HCT116 (cell line): ENCODE results near the gene AQP12B. TPM values are rescaled to one million over a fixed set of nuclear protein-coding genes. Genes with fewer than 3 reads are reported as not detected.

Source experiments
- ATAC-seq: fragments of 200-7000 bp; cut with Tn5 transposase; 2 replicates; pipeline ENCODE4 v1.9.1; 2020; ENCODE audit warnings: mild to moderate bottlenecking, moderate library complexity
- BruUV-seq: library from RNA; stranded (reverse); fragments of 400-500 nt; replicated peaks from 2 replicates; lab custom pipeline; 2021; lab: Mats Ljungman, UMichigan
- CTCF ChIA-PET: fragments of 300-600 bp; sonication (Branson Sonifier 250); formaldehyde crosslinking; loops from one replicate; lab custom pipeline; 2021; ENCODE audit warnings: antibody characterized with exemption; lab: Charles Lee
- POLR2A ChIA-PET: fragments of 300-600, 350-600 bp; sonication (Branson Sonifier 250); formaldehyde crosslinking; loops from one replicate; lab custom pipeline; 2021; ENCODE audit warnings: antibody characterized with exemption; lab: Charles Lee
- RAD21 ChIA-PET, 2 experiments: fragments of 300-600 bp; sonication (Branson Sonifier 250); formaldehyde crosslinking; loops; one replicate each; lab custom pipeline; 2023; ENCODE audit warnings: low total read pairs in 2 of 2; ENCODE audit not compliant: uncharacterized antibody in 2 of 2, unreplicated experiment in 2 of 2, low non-redundant PET in 1 of 2; lab: Charles Lee
- DNase-seq: peaks from one replicate; pipeline ENCODE4 v3.0.0-alpha.2; 2010; ENCODE audit warnings: low read depth, low spot score
- H2AFZ ChIP-seq: fragments of 200-600 bp; shearing (Covaris generic), sonication (generic); 2 replicates; pipeline ENCODE4 v1.6.1; 2017; ENCODE audit warnings: low read depth, mixed run types, mixed read lengths, antibody characterized with exemption, low read length; ENCODE audit not compliant: poor library complexity, severe bottlenecking
- H3K27ac ChIP-seq: 2 replicates; pipeline ENCODE4 v1.5.1; 2012; ENCODE audit warnings: low read depth, low read length
- H3K27me3 ChIP-seq: fragments of 200-600 bp; sonication (generic); 2 replicates; pipeline ENCODE4 v1.6.1; 2016; ENCODE audit warnings: mixed run types, low read length, mixed read lengths; ENCODE audit not compliant: insufficient read depth
- H3K36me3 ChIP-seq, 2 experiments: fragments of 200-500 bp in 1 of 2; fragments of 200-600 bp in 1 of 2; sonication (Bioruptor generic) in 1 of 2; sonication (generic) in 1 of 2; 2 replicates each; pipeline versions ENCODE4 v1.5.1 to v1.6.1; 2014 to 2016; ENCODE audit warnings: low read length in 2 of 2, inconsistent platforms in 1 of 2, mixed read lengths in 1 of 2, mixed run types in 1 of 2; ENCODE audit not compliant: insufficient read depth in 2 of 2, control insufficient read depth in 1 of 2
- H3K4me1 ChIP-seq, 2 experiments: fragments of 200-600 bp in 1 of 2; sonication (generic) in 1 of 2; 2 replicates each; pipeline versions ENCODE4 v1.5.1 to v1.6.1; 2012 to 2017; ENCODE audit warnings: low read length in 2 of 2, inconsistent platforms in 1 of 2, mild to moderate bottlenecking in 1 of 2, mixed read lengths in 1 of 2, mixed run types in 1 of 2, moderate library complexity in 1 of 2; ENCODE audit not compliant: insufficient read depth in 2 of 2, control insufficient read depth in 1 of 2
- H3K4me2 ChIP-seq: fragments of 200-600 bp; sonication (generic); 2 replicates; pipeline ENCODE4 v1.6.1; 2017; ENCODE audit warnings: mixed run types, low read length, mixed read lengths
- H3K4me3 ChIP-seq, 2 experiments: fragments of 200-600 bp in 1 of 2; sonication (generic) in 1 of 2; replicated peaks in 1 of 2; 2 replicates each; pipeline ENCODE4 v1.5.1; 2011 to 2016; ENCODE audit warnings: low read length in 2 of 2, control low read depth in 1 of 2, low read depth in 1 of 2, mild to moderate bottlenecking in 1 of 2, mixed read lengths in 1 of 2, mixed run types in 1 of 2
- H3K79me2 ChIP-seq: fragments of 200-600 bp; sonication (generic); 2 replicates; pipeline ENCODE4 v1.6.1; 2017; ENCODE audit warnings: mild to moderate bottlenecking, mixed run types, low read length, moderate library complexity, mixed read lengths; ENCODE audit not compliant: insufficient read depth
- H3K9ac ChIP-seq: fragments of 200-600 bp; sonication (generic); 2 replicates; pipeline ENCODE4 v1.6.1; 2016; ENCODE audit warnings: low read length, mixed read lengths
- H3K9me2 ChIP-seq: fragments of 200-600 bp; sonication (generic), shearing (Covaris generic); 2 replicates; pipeline ENCODE4 v1.6.1; 2017; ENCODE audit warnings: mixed run types, mild to moderate bottlenecking, moderate library complexity; ENCODE audit not compliant: insufficient read depth
- H3K9me3 ChIP-seq, 2 experiments: fragments of 200-500 bp in 1 of 2; fragments of 200-600 bp in 1 of 2; sonication (Bioruptor generic) in 1 of 2; sonication (generic) in 1 of 2; 2 replicates each; pipeline ENCODE4 v1.6.1; 2014 to 2017; ENCODE audit warnings: low read length in 2 of 2, mixed read lengths in 2 of 2, inconsistent platforms in 1 of 2, low read depth in 1 of 2, mild to moderate bottlenecking in 1 of 2, mixed run types in 1 of 2, moderate library complexity in 1 of 2; ENCODE audit not compliant: control insufficient read depth in 1 of 2, insufficient read depth in 1 of 2
- H4K20me1 ChIP-seq: fragments of 200-600 bp; sonication (generic), shearing (Covaris generic); 2 replicates; pipeline ENCODE4 v1.6.1; 2017; ENCODE audit warnings: mixed run types, mild to moderate bottlenecking, moderate library complexity; ENCODE audit not compliant: insufficient read depth
- CBX3 ChIP-seq: IDR thresholded peaks from 2 replicates; pipeline ENCODE4 v1.6.1; 2012; ENCODE audit warnings: low read depth
- CEBPB ChIP-seq: IDR thresholded peaks from 2 replicates; pipeline ENCODE4 v1.6.1; 2012; ENCODE audit warnings: low read depth
- EGR1 ChIP-seq: IDR thresholded peaks from 2 replicates; pipeline ENCODE4 v1.6.1; 2012; ENCODE audit warnings: low read depth
- ELF1 ChIP-seq: IDR thresholded peaks from 2 replicates; pipeline ENCODE4 v1.6.1; 2012; ENCODE audit warnings: low read depth, borderline replicate concordance
- EZH2 ChIP-seq: fragments of 200-600 bp; sonication (generic); IDR thresholded peaks from 2 replicates; pipeline ENCODE4 v1.6.1; 2017; ENCODE audit warnings: antibody characterized with exemption, mixed run types
- FOSL1 ChIP-seq: IDR thresholded peaks from 2 replicates; pipeline ENCODE4 v1.6.1; 2012; ENCODE audit warnings: low read depth
- JUND ChIP-seq: IDR thresholded peaks from 2 replicates; pipeline ENCODE4 v1.6.1; 2012
- POLR2A ChIP-seq: IDR thresholded peaks from 2 replicates; pipeline ENCODE4 v1.7.0; 2011; ENCODE audit warnings: borderline replicate concordance; ENCODE audit not compliant: insufficient read depth, insufficient read length; ENCODE audit errors: extremely low read depth
- POLR2AphosphoS5 ChIP-seq: IDR thresholded peaks from 2 replicates; pipeline ENCODE4 v1.6.1; 2011; ENCODE audit warnings: mild to moderate bottlenecking, low read depth, low read length, moderate library complexity
- SIN3A ChIP-seq: IDR thresholded peaks from 2 replicates; pipeline ENCODE4 v1.6.1; 2012; ENCODE audit warnings: low read depth
- SRF ChIP-seq: IDR thresholded peaks from 2 replicates; pipeline ENCODE4 v1.6.1; 2012; ENCODE audit warnings: low read depth
- YY1 ChIP-seq: IDR thresholded peaks from 2 replicates; pipeline ENCODE4 v1.6.1; 2011; ENCODE audit warnings: low read length, low read depth, moderate library complexity, mild to moderate bottlenecking; ENCODE audit not compliant: insufficient replicate concordance; ENCODE audit errors: extremely low read depth
- ZNF274 ChIP-seq: fragments of 200-500 bp; sonication (Bioruptor generic); IDR thresholded peaks from 2 replicates; pipeline ENCODE4 v1.6.1; 2014; ENCODE audit warnings: mild to moderate bottlenecking, low read depth, low read length, inconsistent platforms
- intact Hi-C: fragments of 100-400 bp; cut with micrococcal nuclease; formaldehyde crosslinking; loops from 2 replicates; pipeline ENCODE4 v1.10.0; 2022
- total RNA-seq: library from RNA; stranded (reverse); gene quantifications from one replicate; pipeline ENCODE4 v1.2.1, GENCODE V29; 2021; ENCODE audit not compliant: unreplicated experiment
- TF ChIP-seq, protein P1 (sequence below): IDR thresholded peaks from 2 replicates; pipeline ENCODE4 v1.6.1; 2012
- TF ChIP-seq, protein P2 (sequence below): IDR thresholded peaks from 2 replicates; pipeline ENCODE4 v1.6.1; 2012
- TF ChIP-seq, protein P3 (sequence below): IDR thresholded peaks from 2 replicates; pipeline ENCODE4 v1.6.1; 2012; ENCODE audit warnings: low read depth

Gene AQP12B
- total RNA-seq, 1 experiment from 2014 or later: not detected

DNA sequence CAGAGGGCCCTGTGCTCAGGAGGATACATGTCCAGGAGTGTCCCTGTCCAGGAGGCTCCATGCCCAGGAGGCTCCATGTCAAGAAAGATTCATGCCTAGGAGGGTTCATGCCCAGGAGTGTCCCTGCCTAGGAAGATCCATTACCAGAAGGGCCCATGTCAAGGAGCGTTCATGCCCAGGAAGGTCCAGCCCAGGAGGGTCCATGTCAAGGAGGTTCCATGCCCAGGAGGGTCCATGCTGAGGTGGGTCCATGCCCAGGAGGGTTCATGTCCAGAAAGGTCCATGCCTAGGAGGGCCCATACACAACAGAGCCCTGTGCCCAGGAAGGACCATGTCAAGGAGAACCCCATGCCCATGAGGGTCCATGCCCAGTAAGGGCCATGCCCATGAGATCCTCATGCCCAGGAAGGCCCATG is 50.4 kb downstream of the AQP12B start:
- DNase-seq: no peak
- H3K79me2 ChIP-seq: no peaks in the 10 kb centered on the region
- H3K27me3 ChIP-seq: no peaks in the 10 kb centered on the region
- H4K20me1 ChIP-seq: no peaks in the 10 kb centered on the region
- H3K9ac ChIP-seq: no peak overlapping the region
- H3K4me2 ChIP-seq: no peak overlapping the region
- H3K9me3 ChIP-seq: peaks cover 5 to 6% of the 10 kb centered on the region in 2 experiments; a peak in 2 of 4 replicates
- no peak overlapping the region for H3K4me3 ChIP-seq
- BruUV-seq: no TSS peak
- TF ChIP-seq SIN3A (no peak), POLR2AphosphoS5 (no peak), ZNF274 (no peak), POLR2A (no peak), ELF1 (no peak), SRF (no peak), YY1 (no peak), CBX3 (no peak), CEBPB (no peak), EZH2 (no peak), EGR1 (no peak), FOSL1 (no peak), JUND (no peak)
- TF ChIP-seq, protein P1, sequence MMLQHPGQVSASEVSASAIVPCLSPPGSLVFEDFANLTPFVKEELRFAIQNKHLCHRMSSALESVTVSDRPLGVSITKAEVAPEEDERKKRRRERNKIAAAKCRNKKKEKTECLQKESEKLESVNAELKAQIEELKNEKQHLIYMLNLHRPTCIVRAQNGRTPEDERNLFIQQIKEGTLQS: no peak
- TF ChIP-seq, protein P2, sequence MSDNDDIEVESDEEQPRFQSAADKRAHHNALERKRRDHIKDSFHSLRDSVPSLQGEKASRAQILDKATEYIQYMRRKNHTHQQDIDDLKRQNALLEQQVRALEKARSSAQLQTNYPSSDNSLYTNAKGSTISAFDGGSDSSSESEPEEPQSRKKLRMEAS: no peak
- TF ChIP-seq, protein P3, sequence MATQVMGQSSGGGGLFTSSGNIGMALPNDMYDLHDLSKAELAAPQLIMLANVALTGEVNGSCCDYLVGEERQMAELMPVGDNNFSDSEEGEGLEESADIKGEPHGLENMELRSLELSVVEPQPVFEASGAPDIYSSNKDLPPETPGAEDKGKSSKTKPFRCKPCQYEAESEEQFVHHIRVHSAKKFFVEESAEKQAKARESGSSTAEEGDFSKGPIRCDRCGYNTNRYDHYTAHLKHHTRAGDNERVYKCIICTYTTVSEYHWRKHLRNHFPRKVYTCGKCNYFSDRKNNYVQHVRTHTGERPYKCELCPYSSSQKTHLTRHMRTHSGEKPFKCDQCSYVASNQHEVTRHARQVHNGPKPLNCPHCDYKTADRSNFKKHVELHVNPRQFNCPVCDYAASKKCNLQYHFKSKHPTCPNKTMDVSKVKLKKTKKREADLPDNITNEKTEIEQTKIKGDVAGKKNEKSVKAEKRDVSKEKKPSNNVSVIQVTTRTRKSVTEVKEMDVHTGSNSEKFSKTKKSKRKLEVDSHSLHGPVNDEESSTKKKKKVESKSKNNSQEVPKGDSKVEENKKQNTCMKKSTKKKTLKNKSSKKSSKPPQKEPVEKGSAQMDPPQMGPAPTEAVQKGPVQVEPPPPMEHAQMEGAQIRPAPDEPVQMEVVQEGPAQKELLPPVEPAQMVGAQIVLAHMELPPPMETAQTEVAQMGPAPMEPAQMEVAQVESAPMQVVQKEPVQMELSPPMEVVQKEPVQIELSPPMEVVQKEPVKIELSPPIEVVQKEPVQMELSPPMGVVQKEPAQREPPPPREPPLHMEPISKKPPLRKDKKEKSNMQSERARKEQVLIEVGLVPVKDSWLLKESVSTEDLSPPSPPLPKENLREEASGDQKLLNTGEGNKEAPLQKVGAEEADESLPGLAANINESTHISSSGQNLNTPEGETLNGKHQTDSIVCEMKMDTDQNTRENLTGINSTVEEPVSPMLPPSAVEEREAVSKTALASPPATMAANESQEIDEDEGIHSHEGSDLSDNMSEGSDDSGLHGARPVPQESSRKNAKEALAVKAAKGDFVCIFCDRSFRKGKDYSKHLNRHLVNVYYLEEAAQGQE: no peak
- TF ChIP-seq, all 23 proteins: peak for 0
- Histone ChIP-seq H3K36me3 (no peaks in the 10 kb centered on the region), H2AFZ (no peak overlapping the region), H3K27ac (no peak overlapping the region), H3K9me2 (no peaks in the 10 kb centered on the region), H3K4me1 (no peaks in the 10 kb centered on the region)
- RAD21 ChIA-PET: no interaction called here
- CTCF ChIA-PET: no interaction called here
- intact Hi-C loops: no loop called here
- no peak for ATAC-seq
- POLR2A ChIA-PET: no interaction called here
